HG03175 (cell line): ENCODE measurements around the gene MTCL1.

ENCODE experiments used
- ATAC-seq: cut with Tn5 transposase; IDR thresholded peaks from one replicate; pipeline ENCODE4 v1.9.1; 2021; ENCODE audit warnings: mild to moderate bottlenecking, moderate library complexity; ENCODE audit not compliant: unreplicated experiment

The MTCL1 gene

DNA sequence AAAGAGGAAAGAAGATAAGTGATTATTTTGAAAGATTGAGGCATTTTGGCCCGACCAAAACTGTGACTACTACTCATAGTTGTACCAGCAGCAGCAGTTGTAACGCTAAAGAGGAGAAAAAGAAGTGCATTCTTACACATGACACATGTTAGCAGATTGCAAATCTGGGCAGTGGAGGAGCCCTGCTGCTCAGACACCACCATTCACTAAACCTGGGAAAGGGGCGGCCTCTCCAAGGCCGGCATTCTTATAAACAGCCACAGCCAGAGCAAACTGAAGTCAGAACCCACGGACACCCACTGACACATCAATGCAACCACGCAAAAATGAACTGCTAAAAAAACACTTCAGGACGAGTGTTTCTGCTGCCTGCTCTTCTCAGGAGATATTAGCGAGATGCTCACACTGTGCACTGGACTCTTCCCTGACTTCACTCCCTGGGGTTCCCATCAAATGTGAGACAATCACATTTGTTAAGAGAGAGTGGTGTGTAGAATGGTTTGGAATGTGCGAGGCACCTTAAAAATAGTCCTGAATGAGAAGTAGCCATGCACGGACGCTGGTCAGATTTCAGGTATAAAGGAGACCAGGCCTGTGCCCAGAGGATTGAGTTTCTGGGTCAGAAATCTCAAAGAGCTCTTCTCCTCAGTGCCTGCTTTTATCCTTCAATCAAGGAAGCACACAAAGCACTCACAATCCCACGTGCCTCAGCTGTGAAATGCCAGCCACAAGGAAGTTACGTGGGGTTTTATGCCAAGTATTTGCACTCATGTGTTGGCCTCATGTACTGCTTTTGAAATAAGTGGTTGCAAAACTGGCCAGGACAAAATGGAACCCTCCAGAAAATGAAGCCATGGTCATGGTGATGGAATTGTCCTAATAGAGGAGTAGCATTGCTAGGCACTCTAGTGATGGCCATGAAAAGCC, 83.4 kb downstream of the MTCL1 start:
- ATAC-seq: no peak

DNA sequence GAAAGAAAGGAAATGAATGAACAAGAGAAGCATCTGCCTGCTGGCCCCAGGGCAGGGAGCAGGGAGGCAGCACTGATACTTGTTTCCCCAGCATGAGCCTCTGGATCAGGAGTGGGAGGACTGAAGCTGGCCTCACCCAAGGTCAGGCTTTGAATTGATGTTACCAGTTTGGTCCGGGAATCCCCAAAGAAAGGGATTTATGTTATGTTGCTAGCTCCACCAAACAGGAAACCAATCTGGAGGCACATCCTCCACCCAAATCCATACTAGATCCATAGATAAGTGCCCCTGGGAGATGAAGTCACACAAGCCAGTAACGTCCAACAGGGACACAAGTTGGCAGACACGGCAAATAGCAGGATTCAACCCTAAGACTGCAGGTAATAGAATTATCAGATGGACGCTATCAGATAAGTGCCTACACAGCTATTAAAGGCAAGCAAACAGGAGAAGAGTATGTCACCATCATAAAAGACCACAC, 85.9 kb downstream of the MTCL1 start:
- no peak for ATAC-seq

DNA sequence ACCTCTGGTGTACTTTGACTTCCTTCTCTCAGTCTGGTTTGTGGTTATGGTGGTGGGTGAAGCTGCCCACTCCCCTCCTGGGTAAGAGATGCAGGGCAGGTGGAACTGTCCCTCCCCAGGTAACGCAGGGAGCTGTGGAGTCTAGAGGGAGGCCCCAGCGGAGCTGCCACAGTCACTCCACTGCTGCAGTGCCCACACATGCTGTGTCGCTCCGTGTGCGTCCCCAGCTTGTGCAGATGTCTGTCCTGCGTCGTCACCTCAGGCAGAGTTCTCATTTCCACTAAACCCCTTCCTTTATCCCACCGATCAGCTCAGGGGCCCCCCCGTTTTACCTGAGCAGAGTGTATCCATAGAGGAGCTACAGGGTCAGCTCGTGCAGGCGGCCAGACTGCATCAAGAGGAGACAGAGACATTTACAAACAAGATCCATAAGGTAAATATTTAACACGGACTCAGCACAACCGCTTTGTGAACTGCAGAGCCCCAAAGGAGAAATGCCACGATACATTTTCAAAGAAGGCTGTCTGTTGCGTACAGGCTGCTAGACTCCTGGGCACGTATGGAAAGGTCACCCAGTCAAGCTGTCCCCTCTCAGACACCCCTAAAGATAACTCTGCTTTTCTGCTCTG, 87.4 kb downstream of the MTCL1 start:
- ATAC-seq: no peak

DNA sequence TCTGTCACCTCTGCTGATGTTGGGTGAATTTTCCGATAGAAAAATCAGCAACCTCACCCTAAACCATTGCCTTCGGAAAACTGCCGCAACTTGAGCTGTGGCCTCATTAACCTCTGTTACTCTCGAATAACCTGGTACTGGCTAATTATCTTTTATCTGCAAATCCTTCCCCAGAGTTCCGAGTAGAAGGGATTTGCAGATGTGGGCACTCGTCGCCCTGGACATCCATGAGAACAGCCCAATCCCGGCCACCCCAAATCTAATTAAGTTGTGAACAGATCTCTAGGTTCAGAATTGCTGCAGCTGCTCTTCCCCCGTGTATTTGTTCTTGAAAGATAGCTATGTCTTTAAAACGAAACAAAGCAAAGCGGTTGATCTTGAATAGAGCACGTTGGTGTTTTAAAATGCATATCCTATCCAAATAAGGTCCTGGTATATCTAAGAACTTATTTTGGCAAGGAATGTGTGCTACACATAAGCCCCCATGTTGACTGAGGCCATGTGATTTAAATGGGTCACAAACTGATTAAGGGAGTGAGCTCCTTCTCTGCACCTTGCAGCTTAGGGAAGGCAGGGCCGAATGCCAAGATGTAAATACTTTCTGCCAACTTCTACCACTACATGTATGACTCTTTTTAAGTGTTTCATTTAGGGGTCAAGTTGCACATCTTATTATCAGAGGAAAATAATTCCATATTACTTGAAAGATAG, 88.2 kb downstream of the MTCL1 start:
- no peak for ATAC-seq

DNA sequence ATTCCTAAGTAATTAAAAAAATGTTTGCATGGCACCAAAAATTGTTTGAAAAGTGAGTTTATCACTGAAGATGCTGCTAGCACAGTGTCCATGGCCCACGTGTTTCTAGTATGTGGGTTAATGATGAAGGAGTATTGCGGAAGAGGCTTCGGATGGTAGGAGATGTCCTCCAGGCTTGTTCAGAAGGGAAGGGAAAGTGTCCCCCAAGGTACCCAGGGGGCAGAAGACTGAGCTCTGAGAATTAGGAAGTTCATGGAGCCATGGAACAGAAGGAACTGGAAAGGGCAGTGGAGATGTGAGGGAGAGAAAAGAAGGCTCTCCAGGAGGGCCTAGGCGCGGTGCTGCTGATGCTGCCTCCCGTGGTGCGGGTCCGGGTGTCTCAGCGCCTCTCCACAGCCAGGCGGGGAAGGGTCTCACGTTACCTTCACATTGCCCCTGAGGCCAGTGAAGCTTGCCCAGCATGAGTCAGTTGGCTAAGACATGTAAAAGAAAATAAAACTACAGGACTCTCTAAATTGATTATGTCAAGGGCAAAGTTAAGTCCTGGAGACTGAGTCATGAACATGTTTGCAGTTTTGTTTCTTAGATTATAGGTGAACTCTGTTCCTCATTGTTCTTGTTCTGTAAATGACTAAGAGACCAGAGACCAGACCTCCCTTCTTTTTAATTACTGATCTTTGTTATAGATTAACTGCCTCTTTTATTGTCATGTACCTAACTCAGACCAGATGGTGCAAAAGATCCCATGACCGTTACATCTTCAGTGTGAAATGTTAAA, 89.0 kb downstream of the MTCL1 start:
- no peak for ATAC-seq

DNA sequence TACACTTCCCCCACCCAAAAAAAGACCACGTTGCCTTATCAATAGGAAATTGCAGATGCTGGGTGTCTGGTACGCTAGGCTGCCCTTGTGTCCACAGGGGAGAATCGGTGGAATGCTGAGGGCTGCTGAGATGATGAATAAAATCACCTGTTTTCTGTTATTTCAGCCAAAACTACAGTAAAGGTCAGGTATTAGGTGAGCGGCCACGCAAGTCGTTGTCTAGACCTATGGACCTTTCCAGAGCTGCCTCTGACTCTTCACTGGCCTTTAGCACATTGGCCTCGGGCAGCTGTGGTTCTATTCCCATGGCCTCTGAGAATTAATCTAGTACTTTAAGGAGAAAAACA, 89.6 kb downstream of the MTCL1 start:
- ATAC-seq: no peak

DNA sequence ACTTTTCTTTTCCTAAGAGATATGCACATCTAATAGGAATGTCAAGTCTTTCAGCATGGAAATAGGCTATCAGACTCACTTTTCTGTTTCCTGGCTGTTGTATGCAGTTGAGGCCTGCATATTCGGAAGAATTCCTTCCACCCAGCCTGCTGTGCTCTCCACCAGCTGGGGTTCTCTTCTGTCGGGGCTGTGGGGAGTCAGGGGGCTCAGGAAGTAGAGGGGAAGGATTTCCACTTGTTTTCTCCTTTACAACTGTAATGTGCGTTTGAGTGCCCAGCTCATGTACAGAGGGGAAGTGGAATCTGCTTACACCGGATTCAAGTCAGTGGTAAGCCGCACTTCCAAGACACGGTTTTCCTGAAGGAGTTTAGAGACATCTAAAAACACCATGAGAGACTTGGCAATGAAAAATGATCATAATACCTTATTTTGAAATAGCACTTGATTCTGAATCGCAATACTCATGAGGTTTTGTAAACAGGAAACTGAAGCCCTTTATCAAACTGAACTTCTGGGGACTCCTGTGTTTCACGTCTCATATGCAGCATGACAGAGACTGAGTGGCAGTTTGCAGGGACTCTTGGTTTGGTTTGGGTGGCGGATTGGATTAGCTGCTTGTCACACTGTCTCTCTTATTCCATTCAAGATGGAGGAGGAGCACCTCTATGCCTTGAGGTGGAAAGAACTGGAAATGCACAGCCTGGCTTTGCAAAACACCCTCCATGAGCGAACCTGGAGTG, 90.4 kb downstream of the MTCL1 start:
- no peak for ATAC-seq

DNA sequence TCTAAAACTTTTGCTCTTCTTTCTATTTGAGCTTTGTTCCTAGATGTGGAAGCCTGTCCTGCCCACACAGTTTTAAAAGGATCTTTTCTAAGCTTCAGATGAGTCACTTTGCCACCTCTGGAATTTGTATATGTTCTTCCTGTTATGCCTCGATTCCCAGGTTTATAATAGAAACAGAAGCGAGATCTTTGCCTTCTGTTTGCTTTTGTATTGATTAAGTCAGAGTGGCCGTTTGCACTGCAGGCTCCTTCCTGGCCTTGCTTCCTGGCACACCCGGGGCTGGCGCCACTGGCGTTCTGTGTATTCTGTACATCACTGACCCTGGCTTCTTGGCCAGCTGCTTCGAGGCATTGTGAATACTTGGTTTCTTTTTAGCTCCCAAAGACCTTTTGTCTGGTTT, 91.8 kb downstream of the MTCL1 start:
- ATAC-seq: no peak

DNA sequence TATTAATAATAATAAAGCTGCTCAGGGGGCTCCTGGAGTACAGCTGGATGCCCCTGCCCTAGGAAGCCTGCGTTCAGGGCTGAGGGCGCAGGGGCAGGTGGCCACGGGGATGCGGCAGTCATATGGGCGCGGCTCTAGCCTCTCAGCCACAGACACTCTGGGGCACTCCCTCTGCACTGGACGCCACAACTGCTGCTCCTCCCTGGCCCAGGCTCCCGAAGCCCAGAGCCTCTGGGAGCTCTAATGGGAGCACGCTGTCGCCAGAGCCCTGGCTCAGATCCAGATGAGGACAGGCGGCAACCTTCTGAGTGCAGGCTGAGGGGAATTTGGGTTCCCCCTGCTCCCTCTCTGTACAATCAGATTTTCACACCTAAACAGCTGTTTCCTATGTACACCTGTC, 93.6 kb downstream of the MTCL1 start:
- ATAC-seq: no peak

DNA sequence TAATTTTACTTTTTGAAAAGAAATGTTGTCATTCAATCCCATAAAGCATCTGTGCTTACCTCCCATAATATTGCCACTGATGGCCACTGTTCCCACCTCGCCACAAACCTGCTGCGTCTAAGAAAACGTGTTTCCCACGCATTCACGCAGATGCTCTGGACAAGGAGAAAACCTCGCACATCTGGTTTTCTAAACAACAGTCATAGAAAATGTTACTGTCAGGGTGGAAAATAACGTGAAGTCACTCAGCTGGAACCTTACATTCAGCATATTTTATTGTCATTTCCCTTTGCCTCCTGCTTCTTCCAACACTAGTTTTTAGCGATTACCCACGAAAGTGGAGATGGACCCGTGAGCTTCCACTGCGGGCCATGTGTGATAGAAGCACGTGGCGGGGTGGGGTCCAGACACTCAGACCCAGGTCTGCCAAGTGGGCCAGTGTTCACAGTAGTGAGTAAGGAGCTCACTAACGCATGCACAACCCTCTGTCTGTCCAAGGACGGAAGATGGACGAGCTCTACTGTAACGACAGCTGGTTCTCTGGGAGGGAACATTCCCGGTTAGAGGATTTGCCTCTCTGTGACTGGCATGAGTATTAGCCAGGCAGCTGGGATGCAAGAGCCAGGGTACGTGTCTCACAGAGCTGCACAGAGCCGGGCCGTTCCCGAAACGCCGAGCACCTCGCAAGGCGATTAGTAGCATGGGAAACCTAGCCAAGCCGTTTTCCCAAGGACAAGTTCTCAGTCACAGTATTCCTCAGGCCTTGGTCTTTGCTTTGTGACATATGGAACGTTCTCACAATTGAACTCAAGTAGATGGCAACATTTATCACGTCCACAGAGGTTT, 94.5 kb downstream of the MTCL1 start:
- no peak for ATAC-seq

DNA sequence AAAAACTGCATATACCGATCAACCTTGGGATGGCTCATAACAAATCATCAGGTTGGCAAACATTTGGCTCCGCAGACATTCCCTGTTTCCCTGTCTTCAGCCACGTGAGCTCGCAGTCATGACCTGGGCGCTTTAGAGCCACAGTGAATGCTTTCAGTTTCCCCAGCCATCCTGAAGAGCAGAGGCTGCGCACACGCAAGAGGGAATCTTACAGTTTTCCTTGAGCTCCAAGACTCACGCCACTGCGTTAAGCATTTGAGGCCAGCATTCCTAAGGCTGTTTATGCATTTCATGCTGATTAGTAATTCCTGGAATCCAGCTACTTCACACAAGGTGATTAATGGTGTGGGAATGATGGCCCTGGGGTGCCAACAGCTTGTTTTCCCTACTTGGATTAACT, 95.1 kb downstream of the MTCL1 start:
- ATAC-seq: no peak

DNA sequence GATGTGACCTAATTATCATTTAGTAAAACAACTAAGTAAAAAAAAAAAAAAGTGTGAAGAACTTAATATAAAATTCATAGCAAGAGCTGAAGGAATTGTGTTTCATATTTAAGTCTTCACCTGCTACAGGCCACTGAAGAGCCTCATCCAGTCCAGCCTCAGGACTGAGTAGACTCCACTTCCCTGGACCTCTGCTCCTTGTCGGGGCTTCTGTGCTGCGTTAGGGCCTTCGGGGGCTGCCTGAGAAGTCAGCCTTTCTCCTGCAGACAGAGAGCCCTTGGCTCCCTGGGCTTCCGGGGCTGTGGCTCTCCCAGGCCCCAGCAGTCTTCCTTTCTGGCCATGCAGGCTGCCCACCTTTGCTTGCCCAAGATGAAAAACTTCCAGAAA, 95.5 kb downstream of the MTCL1 start:
- ATAC-seq: no peak

DNA sequence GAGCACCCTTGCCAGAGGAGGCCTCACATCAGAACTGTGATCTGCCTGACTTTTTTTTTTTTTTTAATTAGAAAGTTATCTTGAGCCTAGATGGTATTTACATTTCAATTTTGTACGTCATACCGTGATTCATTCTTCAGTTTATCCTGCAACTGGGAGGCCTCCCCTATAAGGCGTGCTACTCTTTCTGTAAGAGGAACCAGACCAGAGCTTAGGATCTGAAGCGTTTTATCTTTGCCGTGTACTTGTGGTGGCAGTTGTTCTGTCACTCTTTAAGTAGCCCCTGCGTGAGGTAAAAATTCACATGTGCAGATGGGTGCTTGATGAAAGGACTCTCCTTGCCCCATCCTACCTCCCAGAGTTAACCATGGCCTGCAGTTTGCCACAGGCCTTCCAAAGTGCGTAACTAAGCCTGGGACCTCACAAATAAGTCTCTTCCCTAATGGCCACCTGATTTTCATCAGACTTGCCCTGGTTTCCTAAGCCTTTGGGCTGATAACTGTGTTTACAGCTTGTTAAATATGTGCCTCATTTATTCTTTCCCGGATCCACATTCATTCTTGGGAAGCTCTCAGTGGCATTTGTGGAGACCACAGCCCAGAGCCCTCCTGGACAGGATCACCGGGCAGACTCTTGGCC, 96.0 kb downstream of the MTCL1 start:
- no peak for ATAC-seq

DNA sequence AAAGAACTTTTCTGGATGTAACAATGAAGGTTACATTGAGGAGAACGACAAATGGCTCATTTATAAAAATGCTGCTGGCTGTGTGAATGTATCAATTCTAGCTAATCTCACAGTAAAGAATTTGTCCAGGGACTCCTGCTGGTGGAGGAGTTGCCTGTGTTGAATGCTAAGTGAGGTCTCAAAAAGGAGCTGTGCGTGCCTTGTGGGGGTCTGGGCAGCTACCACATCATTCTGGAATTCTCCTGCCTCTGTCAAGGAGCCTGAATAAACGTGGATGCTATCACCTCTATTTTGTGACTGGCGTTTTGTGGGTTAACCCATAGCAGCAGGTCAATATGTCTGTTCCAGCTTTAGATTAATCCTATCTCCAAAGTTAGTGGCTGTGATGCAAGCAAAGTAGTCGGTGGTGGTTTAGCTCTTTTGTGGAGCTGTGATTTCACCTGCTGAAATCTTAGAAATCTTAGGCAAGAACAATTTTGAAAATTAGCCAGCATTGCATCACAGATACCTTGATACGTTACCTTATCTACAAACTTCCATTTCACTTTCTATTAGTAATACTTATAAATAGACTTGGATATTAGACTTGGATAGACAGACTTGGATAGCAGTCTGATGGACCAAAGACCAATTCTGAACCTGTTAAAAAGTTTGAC, 96.8 kb downstream of the MTCL1 start:
- no peak for ATAC-seq

DNA sequence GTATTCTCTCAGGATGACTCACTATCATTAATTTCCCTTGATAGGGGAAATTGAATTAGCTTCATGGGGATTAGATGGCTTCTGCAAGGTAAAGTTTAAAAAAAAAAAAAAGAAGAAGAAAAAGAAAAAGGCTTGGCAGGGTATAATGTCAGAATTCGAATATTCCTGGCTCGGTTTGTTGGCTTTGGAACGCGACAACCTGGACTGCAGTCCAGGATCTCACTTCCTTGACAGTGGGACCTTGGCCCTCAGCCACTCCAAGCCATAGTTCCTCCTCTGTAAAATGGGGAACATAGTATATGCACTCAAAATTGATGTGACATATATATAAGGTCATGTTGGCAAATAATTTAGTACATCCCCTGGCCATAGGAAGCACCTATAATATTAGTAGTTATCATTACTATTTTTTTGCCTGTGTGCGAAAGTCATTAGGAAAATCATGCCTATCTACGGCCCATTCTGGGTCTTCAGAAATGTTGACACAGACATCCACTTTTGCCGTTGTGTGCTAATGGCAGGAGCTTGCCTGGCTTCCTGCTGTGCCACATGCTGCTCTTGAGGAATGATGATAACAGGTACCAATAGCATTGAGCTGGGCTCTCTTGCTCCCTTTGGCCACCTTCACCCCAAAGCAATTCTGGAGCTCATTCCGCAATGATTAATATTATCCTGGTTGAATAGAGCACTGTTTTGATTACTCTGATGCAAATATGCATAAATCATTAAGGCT, 97.9 kb downstream of the MTCL1 start:
- ATAC-seq: no peak

DNA sequence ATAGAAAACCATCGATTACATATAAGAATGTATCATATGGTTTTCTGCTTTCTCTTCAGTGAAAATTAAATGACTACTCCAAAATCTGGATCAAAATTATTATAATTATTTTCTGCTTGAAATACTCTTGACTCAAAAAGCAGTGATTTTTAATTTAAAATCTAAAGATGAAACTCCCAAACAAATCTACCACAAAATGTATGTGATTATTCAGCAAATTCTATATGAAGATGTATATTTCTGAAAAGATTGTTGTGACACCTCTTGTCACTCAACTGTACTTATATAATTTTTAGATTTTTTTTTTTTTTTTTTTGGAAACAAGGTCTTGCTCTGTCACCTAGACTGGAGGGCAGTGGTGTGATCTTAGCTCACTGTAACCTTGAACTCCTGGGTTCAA, 98.6 kb downstream of the MTCL1 start:
- ATAC-seq: no peak

DNA sequence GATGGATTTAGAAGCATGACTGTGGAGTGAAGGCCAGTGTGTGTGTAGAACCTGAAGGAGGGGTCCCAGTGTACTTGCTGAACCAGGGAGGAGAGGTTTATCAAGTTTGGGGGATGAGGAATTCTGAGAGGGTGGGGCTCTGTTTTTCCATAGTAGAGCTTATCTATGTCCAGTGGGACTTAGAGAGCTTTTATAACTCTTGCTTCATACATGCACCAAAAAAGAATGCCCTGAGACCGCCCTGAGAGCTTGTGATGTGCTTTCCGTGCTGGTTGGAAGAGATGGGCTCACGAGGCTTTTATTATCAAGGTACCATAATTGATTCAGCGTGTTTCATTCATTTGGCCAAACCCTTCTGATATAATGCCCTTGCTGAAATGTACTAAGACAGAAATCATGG, 100.2 kb downstream of the MTCL1 start:
- no peak for ATAC-seq
